Measurements from ENCODE around the gene FKBP10.
"Not testable (repeated sequence)": the region's sequence is repeated elsewhere in the genome, so short reads cannot be mapped to it uniquely, and the experiment has no call there.

Gene FKBP10

DNA sequence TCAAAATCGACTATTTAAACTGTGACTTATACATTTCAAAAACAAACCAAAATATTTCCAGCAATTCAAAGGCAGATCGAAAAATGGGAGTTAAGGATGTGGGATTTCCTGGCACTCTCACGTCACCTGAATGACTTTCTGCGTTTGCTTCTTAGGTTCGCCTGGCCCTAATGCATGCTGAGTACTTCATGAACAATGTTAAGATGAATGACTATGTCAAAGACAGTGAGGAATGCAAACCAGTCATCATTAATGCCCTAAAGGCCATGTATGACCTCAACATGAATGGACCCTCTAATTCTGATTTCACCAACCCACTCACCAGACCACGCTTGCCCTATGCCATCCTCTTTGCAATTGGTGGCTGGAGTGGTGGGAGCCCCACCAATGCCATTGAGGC is 32.2 kb downstream of the FKBP10 start:
- DNase-seq = no peak

- no peak for DNase-seq
These were observed 36.0 kb downstream of the FKBP10 start for GRCh38 chr17:41848788-41849187.

DNA sequence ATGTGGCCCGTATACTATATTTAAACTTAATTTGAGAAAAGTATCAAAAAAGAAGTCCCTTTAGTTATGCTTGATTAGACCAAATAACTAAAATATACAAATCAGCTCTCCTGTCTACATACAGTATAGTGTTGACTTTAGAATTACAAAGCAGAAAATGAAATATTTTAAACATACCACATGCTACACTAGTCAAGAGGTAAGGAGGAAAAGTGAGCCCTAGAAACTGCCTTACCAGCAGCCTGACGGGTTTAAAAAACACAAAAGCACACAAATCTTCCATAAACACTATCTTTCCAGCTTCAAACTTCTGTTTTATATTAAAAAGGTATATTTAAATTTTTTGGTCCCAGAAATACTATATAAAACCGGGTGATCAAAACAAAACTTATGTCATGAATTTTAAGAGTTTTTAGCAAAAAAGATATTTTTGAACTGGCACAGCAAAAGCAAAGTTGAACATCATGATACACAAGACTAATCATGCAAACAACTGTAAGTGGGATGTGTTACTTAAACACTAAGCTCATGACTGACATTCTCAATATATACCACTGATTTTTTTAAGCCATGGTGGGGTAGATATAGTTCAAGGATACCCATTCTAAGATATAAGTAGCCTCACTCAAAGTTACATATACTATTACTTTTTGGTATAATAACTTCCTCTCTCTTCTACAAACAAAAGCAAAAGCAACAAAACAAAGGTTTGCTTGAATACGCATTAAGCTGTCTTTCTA is 36.6 kb downstream of the FKBP10 start:
- no peak for DNase-seq

GRCh38 chr17:41851382-41851781 is 38.6 kb downstream of the FKBP10 start:
- not testable (repeated sequence) for DNase-seq

GRCh38 chr17:41860254-41860931 is 47.6 kb downstream of the FKBP10 start:
- no peak for DNase-seq

DNA sequence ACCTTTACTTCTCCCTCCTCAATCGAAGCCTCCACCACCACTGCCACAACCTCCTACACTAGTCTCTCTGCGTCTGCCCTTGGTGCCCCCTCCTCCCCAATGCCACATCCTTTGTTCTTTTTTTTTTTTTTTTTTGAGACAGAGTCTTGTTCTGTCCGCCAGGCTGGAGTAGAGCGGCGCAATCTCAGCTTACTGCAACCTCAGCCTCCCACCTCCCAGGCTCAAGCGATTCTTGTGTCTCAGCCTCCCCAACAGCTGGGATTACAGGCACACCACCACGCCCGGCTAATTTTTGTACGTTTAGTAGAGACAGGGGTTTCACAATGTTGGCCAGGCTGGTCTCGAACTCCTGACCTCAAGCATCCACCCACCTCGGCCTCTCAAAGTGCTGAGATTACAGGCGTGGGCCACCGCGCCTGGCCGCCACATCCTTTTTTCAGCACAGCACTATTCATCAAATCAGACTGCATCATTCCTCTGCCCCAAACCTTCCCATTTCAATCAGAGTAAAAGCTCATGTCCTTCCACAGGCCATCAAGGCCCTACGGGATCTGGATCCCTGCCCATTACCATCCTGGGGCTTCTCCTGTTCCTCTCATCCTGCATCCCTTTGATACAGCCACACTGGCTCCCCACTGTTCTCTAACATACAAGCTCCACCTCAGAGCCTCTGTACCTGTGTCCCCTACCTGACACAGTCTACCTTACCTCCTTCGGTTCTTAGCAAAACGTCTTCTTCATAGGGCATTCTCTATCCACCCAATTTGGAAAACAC is 50.5 kb downstream of the FKBP10 start:
- DNase-seq = no peak

- DNase-seq = no peak
These were observed 51.7 kb downstream of the FKBP10 start for GRCh38 chr17:41864498-41864835.

DNA sequence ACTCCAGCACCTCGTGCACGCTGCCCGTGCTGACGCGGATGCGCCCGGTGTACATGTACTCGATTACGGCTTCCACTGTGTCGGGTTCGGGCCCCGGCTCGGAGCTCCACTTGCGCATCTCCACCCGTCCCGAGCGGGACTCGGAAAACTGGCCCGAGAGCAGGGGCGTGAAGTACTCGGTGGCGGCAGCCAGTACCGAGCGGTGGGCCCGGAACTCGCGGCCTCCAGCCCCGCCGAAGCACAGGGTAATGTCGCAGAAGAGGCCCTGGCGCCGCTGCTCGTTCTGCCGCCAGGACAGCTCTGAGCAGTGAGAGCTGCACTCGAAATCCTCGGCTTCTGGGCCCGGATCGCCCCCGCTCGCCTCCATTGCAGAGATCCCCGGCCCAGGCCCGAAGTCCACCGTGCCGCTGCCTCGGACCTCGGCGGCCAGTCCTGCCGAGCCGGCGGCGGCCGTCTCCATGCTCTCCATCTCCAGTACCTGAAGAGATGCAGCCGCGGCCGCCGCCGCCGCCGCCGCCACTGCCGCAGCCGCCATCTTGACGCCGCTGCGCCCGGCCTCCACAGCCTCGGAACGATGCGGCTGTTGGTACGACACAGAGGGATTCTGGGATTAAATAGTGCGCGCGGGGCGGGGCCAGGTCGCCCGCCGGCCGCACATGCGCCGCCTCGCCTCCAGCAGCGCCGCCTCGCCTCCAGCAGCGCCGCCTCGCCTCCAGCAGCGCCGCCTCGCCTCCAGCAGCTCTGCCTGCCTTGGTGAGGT is 52.2 kb downstream of the FKBP10 start, which contains the start of gene KLHL11:
KLHL11 (minus strand) TSS at position 588 of the 760 bp plus-strand sequence; CDS start at position 535, 53 bp downstream.
- peak; percentile 89 for DNase-seq

DNA sequence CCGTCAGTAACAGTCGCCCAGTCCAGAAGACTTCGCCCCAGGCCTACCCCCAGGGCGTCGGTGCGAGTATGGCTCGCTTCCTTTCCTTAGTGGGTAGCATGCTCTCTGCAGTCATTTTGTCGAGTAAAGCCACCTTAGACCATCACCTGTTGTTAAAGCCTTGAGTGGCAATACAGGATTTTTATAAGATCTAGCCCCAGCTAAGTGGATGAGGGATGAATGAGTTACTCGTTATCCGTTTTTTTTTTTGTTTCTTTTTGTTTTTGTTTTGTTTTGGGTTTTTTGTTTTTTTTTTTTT is 52.7 kb downstream of the FKBP10 start:
- DNase-seq = no peak

DNA sequence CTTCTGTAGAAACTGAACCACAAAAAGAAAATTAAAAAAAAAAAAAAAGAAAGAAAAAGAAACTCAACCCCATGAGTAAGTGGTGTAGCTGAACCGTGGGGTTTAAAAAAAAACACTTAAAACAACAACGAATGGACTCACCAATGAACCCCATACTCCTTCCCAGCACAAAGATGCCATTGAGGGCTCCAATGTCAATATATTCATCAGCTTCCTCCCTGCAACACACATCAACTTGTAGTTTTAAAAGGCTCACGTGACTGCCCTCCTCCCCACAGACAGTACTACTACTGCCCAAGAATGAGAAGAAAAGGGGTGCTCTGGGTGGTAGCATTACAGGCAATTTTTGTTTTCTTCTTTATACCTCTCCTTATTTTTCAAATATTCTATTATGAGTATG is 55.8 kb downstream of the FKBP10 start:
- DNase-seq = no peak

DNA sequence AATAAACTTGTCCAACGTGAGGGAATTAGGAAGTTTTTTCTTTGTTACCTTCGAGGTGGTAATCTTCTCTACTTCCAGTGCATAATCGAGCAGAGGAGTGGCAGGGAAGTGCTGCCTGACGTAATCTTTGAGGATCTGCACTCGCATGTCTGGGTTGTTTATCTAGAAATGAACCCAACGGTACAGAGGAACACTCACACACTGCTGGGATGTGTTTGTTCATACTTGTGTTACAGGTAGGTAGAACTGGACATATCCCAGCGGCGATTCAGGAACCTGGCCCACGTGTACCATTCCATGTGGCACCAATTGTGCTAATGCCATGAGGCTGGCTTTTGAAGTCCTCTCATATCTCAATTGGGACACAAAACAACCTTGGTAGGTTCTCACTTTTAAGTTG is 56.6 kb downstream of the FKBP10 start:
- DNase-seq = no peak

DNA sequence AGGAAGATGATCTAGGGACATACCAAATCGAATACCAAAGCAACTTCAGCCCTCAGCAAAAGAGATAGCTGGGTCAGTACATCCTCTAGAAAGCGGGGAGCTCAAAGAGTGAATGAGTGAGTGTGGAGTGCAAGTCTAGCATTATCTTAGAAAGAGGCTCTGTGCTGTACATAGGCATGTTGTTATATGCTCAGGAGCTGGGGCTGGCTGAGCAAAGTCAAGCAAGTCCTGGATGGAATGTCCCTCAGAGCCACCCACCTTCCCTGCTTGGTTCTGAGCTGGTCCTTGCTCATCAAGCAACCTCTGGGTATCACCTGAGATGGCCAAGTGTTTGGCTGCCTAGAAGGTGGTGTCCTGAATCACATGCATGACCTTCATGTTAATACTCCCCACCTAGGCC is 57.3 kb downstream of the FKBP10 start:
- DNase-seq = no peak

DNA sequence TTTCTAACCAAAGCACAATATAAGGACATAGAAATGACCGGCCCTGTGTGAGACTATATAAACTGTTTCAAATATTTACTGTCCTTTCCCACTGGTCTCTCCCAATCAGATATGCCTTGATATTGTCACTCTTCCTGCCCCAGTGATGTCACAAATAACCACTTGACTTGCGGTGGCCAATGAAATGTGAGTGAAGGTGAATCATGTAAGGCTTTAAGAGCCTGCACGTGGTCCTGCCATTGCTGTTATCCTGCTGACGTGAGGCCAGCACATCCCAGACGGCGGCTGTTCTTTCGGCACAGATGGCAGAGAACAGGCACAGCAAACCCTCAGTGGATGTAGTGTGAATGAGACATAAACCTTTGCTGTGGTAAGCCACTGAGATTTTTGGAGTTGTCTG is 57.8 kb downstream of the FKBP10 start:
- DNase-seq = no peak

GRCh38 chr17:41871789-41872188 is 59.0 kb downstream of the FKBP10 start:
- DNase-seq = no peak

Measured in NCI-H1092 treated with DMSO at 0.1 percent for 48 hours (cell line).